ENCODE measurements around the gene MEF2A. TPM values are rescaled to one million over a fixed set of nuclear protein-coding genes. Genes with fewer than 3 reads are reported as not detected.

MEF2A gene
- total RNA-seq, 1 experiment from 2014 or later: 29.6 TPM

GRCh38 chr15:99718421-99718820 is 152.6 kb downstream of the MEF2A start:
- Histone ChIP-seq H3K4me2 (ENCODE audit: low read length) (no peak overlapping the region), H3K27me3 (ENCODE audit: insufficient read depth, low read length) (no peaks in the 10 kb centered on the region), H4K20me1 (ENCODE audit: insufficient read depth) (no peaks in the 10 kb centered on the region), H3K36me3 (ENCODE audit: control insufficient read depth in 1 of 2, insufficient read depth in 2 of 2, low read length in 2 of 2) (no peaks in the 10 kb centered on the region; a peak in 2 of 4 replicates), H3K4me3 (replicated peaks in 1 of 2; ENCODE audit: low read depth in 1 of 2, low read length in 2 of 2) (no peak overlapping the region), H3K9ac (ENCODE audit: low read length) (no peak overlapping the region), H3K9me2 (ENCODE audit: insufficient read depth) (no peaks in the 10 kb centered on the region), H3K27ac (ENCODE audit: low read depth, low read length) (no peak overlapping the region), H3K9me3 (ENCODE audit: control insufficient read depth in 1 of 2, insufficient read depth in 1 of 2, low read depth in 1 of 2, low read length in 2 of 2) (no peaks in the 10 kb centered on the region), H3K4me1 (ENCODE audit: control insufficient read depth in 1 of 2, insufficient read depth in 2 of 2, low read length in 2 of 2) (no peaks in the 10 kb centered on the region), H2AFZ (ENCODE audit: low read depth, low read length, poor library complexity, severe bottlenecking) (no peak overlapping the region), H3K79me2 (ENCODE audit: insufficient read depth, low read length) (no peaks in the 10 kb centered on the region)
- ATAC-seq (no peak), DNase-seq (ENCODE audit: low read depth, low spot score) (no peak)
- RAD21 ChIA-PET (ENCODE audit: low non-redundant PET in 1 of 2, low total read pairs in 2 of 2, uncharacterized antibody in 2 of 2, unreplicated experiment in 2 of 2): no interaction called here
- no TSS peak for BruUV-seq (replicated peaks)
- POLR2A ChIA-PET: no interaction called here
- TF ChIP-seq JUND (IDR thresholded peaks at IDR 0.05): no peak
- intact Hi-C loops (cut with micrococcal nuclease): no loop called here
- CTCF ChIA-PET: interaction anchor here (1.1 to 2.0 kb wide), 2 partner anchors 14 kb away, joined by 3 to 4 read pairs; no protein-coding TSS in a partner anchor

DNA sequence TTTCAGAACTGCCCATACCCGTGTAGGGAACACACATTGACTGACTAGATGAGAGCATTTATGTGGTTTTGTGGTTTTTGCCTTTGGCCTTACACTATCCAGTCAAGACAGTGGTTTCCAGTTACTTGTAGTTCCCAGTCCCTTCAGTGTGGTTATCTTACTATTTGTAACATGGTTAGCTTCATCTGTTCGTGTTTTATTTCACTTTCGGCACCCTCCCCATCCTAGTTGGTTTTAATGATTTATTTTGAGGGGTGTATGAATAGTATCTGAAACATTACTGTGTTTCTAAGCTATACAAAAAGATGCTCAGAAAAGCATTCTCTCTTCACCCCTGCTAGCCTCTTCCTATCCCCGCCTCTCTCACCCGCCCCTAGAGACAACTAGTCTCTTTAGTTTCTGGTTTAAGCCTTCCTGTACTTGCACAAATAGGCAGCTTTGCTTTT is 153.3 kb downstream of the MEF2A start:
- DNase-seq (ENCODE audit: low read depth, low spot score): no peak

More for the DNA sequence above, 153.3 kb downstream of the MEF2A start:
- Histone ChIP-seq H3K9me3 (ENCODE audit: control insufficient read depth in 1 of 2, insufficient read depth in 1 of 2, low read depth in 1 of 2, low read length in 2 of 2) (no peaks in the 10 kb centered on the region), H3K9me2 (ENCODE audit: insufficient read depth) (no peaks in the 10 kb centered on the region), H3K36me3 (ENCODE audit: control insufficient read depth in 1 of 2, insufficient read depth in 2 of 2, low read length in 2 of 2) (no peaks in the 10 kb centered on the region; a peak in 1 of 4 replicates), H3K27me3 (ENCODE audit: insufficient read depth, low read length) (no peaks in the 10 kb centered on the region), H4K20me1 (ENCODE audit: insufficient read depth) (no peaks in the 10 kb centered on the region), H3K4me2 (ENCODE audit: low read length) (no peak overlapping the region), H3K27ac (ENCODE audit: low read depth, low read length) (no peak overlapping the region), H3K9ac (ENCODE audit: low read length) (no peak overlapping the region), H3K79me2 (ENCODE audit: insufficient read depth, low read length) (no peaks in the 10 kb centered on the region), H2AFZ (ENCODE audit: low read depth, low read length, poor library complexity, severe bottlenecking) (no peak overlapping the region), H3K4me3 (replicated peaks in 1 of 2; ENCODE audit: low read depth in 1 of 2, low read length in 2 of 2) (no peak overlapping the region), H3K4me1 (ENCODE audit: control insufficient read depth in 1 of 2, insufficient read depth in 2 of 2, low read length in 2 of 2) (no peaks in the 10 kb centered on the region)
- intact Hi-C loops (cut with micrococcal nuclease): no loop called here
- ChIA-PET POLR2A (no interaction called here), CTCF (interaction anchor here (1.1 to 2.0 kb wide), 2 partner anchors 13 to 15 kb away, joined by 3 to 4 read pairs; no protein-coding TSS in a partner anchor), RAD21 (ENCODE audit: low non-redundant PET in 1 of 2, low total read pairs in 2 of 2, uncharacterized antibody in 2 of 2, unreplicated experiment in 2 of 2) (no interaction called here)
- no peak for TF ChIP-seq FOSL1 (IDR thresholded peaks at IDR 0.05; ENCODE audit: low read depth)
- no peak for TF ChIP-seq ELF1 (IDR thresholded peaks at IDR 0.05; ENCODE audit: borderline replicate concordance, low read depth)
- TF ChIP-seq, protein P1, sequence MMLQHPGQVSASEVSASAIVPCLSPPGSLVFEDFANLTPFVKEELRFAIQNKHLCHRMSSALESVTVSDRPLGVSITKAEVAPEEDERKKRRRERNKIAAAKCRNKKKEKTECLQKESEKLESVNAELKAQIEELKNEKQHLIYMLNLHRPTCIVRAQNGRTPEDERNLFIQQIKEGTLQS (IDR thresholded peaks at IDR 0.05): no peak
- no peak for TF ChIP-seq ZNF274 (IDR thresholded peaks at IDR 0.05; ENCODE audit: low read depth, low read length)
- TF ChIP-seq, protein P2, sequence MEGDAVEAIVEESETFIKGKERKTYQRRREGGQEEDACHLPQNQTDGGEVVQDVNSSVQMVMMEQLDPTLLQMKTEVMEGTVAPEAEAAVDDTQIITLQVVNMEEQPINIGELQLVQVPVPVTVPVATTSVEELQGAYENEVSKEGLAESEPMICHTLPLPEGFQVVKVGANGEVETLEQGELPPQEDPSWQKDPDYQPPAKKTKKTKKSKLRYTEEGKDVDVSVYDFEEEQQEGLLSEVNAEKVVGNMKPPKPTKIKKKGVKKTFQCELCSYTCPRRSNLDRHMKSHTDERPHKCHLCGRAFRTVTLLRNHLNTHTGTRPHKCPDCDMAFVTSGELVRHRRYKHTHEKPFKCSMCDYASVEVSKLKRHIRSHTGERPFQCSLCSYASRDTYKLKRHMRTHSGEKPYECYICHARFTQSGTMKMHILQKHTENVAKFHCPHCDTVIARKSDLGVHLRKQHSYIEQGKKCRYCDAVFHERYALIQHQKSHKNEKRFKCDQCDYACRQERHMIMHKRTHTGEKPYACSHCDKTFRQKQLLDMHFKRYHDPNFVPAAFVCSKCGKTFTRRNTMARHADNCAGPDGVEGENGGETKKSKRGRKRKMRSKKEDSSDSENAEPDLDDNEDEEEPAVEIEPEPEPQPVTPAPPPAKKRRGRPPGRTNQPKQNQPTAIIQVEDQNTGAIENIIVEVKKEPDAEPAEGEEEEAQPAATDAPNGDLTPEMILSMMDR (IDR thresholded peaks at IDR 0.05 in 2 of 3, conservative IDR thresholded peaks at IDR 0.05 in 1 of 3; ENCODE audit: borderline replicate concordance in 1 of 3, insufficient read depth in 1 of 3, low read depth in 2 of 3, low read length in 2 of 3): no peak
- no peak for TF ChIP-seq CEBPB (IDR thresholded peaks at IDR 0.05; ENCODE audit: low read depth)
- TF ChIP-seq EZH2phosphoT487 (IDR thresholded peaks at IDR 0.05; ENCODE audit: borderline replicate concordance): no peak
- no peak for TF ChIP-seq CBX3 (IDR thresholded peaks at IDR 0.05; ENCODE audit: low read depth)
- TF ChIP-seq EZH2 (IDR thresholded peaks at IDR 0.05): no peak
- TF ChIP-seq, protein P3, sequence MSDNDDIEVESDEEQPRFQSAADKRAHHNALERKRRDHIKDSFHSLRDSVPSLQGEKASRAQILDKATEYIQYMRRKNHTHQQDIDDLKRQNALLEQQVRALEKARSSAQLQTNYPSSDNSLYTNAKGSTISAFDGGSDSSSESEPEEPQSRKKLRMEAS (IDR thresholded peaks at IDR 0.05): no peak
- no peak for TF ChIP-seq TCF7L2 (IDR thresholded peaks at IDR 0.05; ENCODE audit: borderline replicate concordance, extremely low read depth, insufficient read depth, insufficient read length)
- TF ChIP-seq SRF (IDR thresholded peaks at IDR 0.05; ENCODE audit: low read depth): no peak
- TF ChIP-seq YY1 (IDR thresholded peaks at IDR 0.05; ENCODE audit: extremely low read depth, insufficient replicate concordance, low read depth, low read length): no peak
- no peak for TF ChIP-seq JUND (IDR thresholded peaks at IDR 0.05)
- no peak for TF ChIP-seq POLR2A (IDR thresholded peaks at IDR 0.05; ENCODE audit: borderline replicate concordance, extremely low read depth, insufficient read depth, insufficient read length)
- ATAC-seq: no peak
- BruUV-seq (replicated peaks): no TSS peak
